Neural cell (in vitro differentiated cells): ENCODE measurements around the gene CNTNAP5.

Source experiments
- EZH2 ChIP-seq: fragments of 200-600, 300-800 bp; shearing (Covaris generic), sonication (generic); IDR thresholded peaks from 2 replicates; pipeline ENCODE4 v1.6.1; 2014; ENCODE audit warnings: antibody characterized with exemption, low read length, borderline replicate concordance, mild to moderate bottlenecking; ENCODE audit not compliant: insufficient read depth, poor library complexity, severe bottlenecking
- POLR2AphosphoS5 ChIP-seq: IDR thresholded peaks from 2 replicates; pipeline ENCODE4 v1.6.1; 2012
- RAD21 ChIP-seq: fragments of 450-650 bp; conservative IDR thresholded peaks from 2 replicates; pipeline ENCODE4 v1.6.1; 2014; ENCODE audit warnings: antibody characterized with exemption, mild to moderate bottlenecking, moderate library complexity
- TAF1 ChIP-seq: IDR thresholded peaks from 2 replicates; pipeline ENCODE4 v1.6.1; 2012; ENCODE audit warnings: low read depth
- TF ChIP-seq, protein P1 (sequence below): fragments of 450-650 bp; IDR thresholded peaks from 2 replicates; pipeline ENCODE4 v1.5.1; 2014; ENCODE audit warnings: antibody characterized with exemption, mild to moderate bottlenecking, moderate library complexity; ENCODE audit not compliant: poor library complexity, severe bottlenecking

DNA sequence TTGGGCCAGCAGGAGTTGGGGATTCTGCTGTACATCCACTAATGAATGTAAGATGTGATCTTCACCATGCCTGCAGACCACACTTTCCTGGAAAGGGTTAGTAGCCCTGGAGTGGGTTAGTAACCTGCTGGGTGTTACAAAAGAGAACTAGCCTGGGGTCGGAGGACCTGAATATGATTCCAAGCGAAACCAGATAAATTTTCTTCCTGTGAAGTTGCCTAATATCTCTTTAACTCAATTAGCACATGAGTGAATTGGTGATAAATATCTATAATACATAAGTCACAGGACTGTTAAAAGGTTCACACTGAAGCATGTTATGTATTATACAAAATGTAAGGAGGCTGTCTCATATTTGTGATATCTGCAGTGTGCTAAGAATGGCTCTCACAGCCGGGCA, 291.0 kb downstream of the CNTNAP5 start:
- TF ChIP-seq, protein P1, sequence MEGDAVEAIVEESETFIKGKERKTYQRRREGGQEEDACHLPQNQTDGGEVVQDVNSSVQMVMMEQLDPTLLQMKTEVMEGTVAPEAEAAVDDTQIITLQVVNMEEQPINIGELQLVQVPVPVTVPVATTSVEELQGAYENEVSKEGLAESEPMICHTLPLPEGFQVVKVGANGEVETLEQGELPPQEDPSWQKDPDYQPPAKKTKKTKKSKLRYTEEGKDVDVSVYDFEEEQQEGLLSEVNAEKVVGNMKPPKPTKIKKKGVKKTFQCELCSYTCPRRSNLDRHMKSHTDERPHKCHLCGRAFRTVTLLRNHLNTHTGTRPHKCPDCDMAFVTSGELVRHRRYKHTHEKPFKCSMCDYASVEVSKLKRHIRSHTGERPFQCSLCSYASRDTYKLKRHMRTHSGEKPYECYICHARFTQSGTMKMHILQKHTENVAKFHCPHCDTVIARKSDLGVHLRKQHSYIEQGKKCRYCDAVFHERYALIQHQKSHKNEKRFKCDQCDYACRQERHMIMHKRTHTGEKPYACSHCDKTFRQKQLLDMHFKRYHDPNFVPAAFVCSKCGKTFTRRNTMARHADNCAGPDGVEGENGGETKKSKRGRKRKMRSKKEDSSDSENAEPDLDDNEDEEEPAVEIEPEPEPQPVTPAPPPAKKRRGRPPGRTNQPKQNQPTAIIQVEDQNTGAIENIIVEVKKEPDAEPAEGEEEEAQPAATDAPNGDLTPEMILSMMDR, result no peak
- TF ChIP-seq RAD21 (no peak), TAF1 (no peak), EZH2 (no peak), POLR2AphosphoS5 (no peak)
